ENCODE data around the gene ARHGEF12.

ARHGEF12 gene

DNA sequence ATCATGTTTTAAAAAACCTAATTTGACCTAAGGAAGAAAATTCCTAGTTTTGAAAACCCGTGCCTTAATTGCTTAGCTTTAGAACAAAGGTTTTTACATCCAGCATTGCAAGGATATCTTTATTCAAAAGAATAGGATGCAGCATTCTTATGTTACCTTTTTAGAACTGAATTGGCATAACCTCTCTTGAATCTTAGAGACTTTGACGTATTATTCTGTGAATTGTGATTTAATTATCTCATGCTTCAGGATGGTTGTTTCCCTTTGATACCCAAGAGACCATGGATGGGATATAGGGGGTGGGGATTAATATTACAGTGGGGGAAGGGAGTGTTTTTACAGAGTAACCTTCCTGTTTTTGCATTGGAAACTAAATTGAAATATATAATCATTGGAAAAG lies 49.4 kb downstream of the ARHGEF12 start:
- DNase-seq (ENCODE audit: low read depth, low spot score): no peak

DNA sequence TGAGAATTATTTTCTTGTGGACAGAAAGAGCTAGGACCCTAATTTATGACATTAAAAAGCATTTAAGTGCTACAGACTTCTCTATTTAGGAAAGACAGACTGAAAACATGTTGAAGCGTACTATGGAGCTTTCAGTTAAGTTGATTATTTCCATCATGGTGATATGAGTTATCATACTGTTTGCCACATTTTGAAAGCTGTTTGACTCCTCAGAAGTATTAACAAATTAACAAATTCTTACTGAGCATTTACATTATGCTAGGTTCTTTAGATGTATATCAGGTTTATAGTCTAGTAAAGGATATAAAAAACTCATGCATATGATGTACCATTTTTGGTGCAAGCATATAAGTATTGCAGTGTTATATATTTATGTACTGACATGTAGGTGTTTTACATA lies 50.1 kb downstream of the ARHGEF12 start:
- DNase-seq (ENCODE audit: low read depth, low spot score): no peak

- no peak for DNase-seq (ENCODE audit: low read depth, low spot score)
Measured at GRCh38 chr11:120386774-120387371, 50.7 kb downstream of the ARHGEF12 start.

GRCh38 chr11:120388261-120388660 lies 52.0 kb downstream of the ARHGEF12 start:
- no peak for DNase-seq (ENCODE audit: low read depth, low spot score)

GRCh38 chr11:120389693-120390584 lies 53.7 kb downstream of the ARHGEF12 start:
- no peak for DNase-seq (ENCODE audit: low read depth, low spot score)

DNA sequence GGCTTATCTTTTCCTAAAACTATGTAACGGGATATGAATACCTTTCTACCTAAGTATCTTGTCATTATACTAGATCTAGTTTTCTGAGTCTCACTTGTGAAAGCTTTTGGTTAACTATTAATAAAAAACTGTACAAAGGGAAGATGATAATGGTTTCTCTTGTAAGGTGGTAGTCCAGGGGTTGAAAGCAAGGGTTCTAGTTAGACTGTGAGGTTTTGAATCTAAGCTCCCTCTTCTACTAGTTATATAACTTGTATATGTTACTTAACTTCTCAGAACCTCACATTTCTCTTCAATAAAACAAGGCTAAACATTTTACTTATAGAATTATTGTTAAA lies 54.3 kb downstream of the ARHGEF12 start:
- DNase-seq (ENCODE audit: low read depth, low spot score): no peak

DNA sequence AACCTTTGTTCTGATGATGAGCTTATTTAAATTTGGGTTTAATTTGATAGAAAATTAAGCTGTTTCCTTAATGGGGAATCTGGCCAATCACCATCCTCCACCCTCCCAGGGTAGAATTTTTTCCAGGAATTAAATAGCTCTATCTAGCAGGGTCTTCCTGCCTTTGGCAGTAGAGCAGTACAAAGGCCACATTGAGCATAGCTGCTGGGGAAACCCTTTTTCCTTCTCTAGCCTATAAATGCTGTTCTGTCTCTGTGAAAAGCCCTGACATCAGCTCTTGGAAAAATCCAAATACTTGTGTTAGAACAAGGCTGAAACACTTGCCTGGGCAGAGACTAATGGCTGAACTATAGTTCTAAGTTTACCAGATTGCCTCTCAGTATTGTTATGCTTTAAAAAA lies 55.1 kb downstream of the ARHGEF12 start:
- DNase-seq (ENCODE audit: low read depth, low spot score): no peak

DNA sequence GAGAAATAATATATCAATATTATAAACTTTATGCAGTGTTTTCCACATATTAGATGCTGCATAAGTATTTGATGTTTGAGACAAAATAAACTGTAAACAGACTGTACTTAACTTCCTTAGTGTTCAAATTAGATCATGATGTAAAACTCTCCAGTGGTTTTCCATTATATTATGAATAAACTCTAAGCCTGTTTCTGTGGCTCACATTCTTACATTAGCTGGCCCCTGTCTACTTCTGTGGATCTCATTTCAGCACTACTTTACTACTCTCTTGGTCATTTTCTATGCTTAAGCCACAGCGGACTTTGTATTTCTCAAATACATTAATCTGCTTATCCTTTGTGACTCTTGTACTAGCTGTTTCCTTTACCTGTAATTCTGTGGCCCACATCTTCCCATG lies 55.6 kb downstream of the ARHGEF12 start:
- DNase-seq (ENCODE audit: low read depth, low spot score): no peak

- DNase-seq (ENCODE audit: low read depth, low spot score): no peak
Measured at GRCh38 chr11:120392314-120392713, 56.1 kb downstream of the ARHGEF12 start.

DNA sequence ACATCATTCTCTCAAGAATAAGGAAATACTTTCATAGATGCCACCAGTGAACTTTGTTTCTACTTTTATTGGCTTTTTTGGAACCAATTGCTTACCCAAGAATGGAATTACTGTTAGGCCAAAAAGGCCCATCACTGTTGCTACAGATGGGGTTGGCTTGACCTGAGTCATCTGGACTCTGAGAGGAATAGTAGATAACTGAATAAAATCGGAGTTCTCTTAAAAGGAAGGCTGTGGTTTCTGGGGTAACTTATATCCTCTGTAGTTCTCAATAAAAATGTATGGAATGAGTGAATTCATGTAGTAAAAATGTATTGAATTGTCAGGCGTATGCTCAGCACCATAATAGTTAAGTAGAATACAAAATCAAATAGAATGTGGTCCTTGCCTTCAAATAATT lies 56.6 kb downstream of the ARHGEF12 start:
- DNase-seq (ENCODE audit: low read depth, low spot score): no peak

- no peak for DNase-seq (ENCODE audit: low read depth, low spot score)
Measured at GRCh38 chr11:120394119-120394518, 57.9 kb downstream of the ARHGEF12 start.

DNA sequence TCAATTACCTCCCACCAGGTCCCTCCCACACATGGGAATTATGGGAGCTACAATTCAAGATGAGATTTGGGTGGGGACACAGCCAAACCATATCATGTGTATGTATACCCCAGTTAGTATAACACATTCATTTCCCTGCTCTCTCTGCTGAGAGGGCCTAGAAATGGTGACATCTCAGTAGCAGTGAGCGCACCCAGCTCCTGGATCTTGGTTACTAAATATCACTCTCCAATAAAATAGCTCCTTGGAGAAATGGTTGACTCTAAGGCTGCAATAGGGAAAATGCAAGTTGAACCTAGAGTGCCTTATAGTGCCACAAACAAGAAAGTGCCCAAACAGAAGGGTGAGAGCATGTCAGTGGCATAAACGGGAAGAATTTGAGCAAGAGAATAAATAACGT lies 59.6 kb downstream of the ARHGEF12 start:
- DNase-seq (ENCODE audit: low read depth, low spot score): no peak

DNA sequence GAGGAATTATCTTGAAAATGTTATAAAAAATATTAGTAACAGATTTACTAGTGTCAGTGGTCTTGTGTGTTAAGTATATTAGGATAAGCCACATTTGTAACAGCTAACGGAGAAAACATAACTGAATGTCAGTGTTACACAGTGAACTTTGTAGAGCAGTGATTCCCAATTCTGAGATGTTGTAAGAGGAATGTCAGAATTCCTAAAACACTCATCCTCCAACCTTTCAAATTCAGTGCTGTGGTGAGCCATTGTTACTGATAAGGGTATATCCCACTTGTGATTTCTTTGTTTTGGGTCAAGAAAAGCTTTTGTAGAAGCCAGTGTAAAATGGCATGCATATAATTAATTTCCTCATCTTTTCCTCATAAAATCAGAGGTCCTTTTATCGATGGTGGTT lies 61.9 kb downstream of the ARHGEF12 start:
- DNase-seq (ENCODE audit: low read depth, low spot score): no peak

DNA sequence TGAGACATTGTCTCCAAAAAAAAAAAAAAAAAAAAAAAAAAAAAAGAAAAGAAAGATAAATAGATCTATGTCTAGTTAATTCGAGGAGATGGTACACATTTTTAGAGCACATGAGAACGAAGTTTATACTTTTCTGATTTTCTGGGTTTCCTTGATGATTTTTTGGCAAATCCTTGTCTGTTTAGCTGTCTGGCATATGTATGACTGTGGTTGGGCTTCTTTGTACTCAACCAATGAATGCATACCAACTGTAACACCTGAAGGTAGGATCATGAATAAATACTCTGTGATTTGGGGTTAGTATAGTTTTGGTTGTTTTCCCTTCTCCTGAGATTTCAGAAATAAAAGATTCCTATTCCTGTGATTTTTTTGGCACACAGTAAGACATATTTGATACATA lies 63.1 kb downstream of the ARHGEF12 start:
- no peak for DNase-seq (ENCODE audit: low read depth, low spot score)

DNA sequence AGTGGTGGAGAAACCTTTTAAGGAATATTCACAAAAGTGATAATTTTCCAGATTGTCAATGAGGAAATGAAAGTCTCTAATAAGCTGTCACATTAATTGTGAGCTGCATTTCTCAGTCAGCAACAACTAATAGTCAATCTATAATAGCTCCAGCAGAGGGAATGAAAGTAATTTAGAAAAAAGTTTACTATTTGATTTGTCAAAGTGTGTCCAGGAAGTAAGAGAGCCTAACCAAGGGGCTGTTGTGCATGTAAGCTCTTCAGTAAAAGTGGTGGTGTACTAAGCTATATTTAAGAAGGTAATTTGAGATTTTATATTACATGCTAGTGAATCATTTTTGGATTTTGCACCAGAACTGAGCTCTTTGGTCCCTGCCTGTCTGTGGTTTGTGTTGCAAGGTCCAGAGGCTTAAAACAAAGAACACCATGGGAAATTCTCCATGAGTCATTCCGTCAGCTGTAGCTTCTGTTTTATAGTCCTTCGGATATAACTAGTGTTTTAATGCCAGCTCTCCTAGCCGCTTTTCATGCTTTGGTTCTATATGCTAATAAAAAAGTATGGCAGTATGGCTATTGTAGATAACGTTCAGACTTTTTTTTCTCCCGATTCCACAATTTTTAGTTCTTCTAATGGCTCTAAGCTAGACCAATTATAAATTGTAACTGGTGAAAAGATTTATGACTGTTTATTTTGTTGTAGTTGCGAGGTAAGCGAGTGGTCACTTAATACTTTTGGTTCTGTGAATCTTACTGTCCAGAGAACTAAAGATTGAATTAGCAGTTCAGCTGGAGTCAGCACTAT lies 64.6 kb downstream of the ARHGEF12 start:
- no peak for DNase-seq (ENCODE audit: low read depth, low spot score)

DNA sequence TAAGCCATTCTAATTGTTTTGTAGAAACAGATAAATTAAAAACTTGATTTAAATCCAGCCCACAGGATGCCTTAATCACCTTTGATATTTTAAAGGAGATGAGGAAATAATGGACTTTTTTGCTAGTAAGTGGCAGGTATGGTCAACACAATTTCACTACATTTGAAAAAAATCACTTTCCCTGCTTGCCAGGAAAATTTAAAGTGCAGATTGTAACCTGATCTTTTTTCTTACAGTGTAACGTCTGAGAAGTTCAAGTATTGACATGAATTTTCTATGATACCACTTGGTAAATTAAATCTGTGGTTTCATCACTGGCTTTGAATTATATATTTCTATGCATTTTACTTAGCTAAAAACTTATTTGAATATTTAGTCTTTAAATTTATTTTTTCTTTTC lies 65.3 kb downstream of the ARHGEF12 start:
- DNase-seq (ENCODE audit: low read depth, low spot score): no peak

DNA sequence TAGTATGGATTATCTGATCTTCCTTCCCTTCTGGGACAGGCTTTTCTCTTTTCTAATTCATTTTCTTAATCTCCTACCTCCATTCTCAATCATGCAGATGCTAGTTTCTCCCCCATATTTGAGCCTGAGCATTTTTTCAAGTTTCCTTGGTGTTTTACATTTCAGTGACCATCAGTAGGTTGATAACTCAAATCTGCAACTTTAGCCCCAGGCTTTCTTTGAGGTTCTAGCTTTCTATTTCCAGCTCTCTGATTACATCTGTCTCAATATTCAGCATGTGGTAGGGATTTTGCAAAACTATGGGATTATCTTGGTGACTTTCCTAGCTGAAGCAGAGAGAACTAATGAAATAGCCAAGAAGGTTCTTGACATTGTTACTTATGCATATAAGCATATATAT lies 67.8 kb downstream of the ARHGEF12 start:
- DNase-seq (ENCODE audit: low read depth, low spot score): no peak

GRCh38 chr11:120404495-120404894 lies 68.3 kb downstream of the ARHGEF12 start:
- no peak for DNase-seq (ENCODE audit: low read depth, low spot score)

- DNase-seq (ENCODE audit: low read depth, low spot score): no peak
Measured at GRCh38 chr11:120409655-120410054, 73.4 kb downstream of the ARHGEF12 start.

DNA sequence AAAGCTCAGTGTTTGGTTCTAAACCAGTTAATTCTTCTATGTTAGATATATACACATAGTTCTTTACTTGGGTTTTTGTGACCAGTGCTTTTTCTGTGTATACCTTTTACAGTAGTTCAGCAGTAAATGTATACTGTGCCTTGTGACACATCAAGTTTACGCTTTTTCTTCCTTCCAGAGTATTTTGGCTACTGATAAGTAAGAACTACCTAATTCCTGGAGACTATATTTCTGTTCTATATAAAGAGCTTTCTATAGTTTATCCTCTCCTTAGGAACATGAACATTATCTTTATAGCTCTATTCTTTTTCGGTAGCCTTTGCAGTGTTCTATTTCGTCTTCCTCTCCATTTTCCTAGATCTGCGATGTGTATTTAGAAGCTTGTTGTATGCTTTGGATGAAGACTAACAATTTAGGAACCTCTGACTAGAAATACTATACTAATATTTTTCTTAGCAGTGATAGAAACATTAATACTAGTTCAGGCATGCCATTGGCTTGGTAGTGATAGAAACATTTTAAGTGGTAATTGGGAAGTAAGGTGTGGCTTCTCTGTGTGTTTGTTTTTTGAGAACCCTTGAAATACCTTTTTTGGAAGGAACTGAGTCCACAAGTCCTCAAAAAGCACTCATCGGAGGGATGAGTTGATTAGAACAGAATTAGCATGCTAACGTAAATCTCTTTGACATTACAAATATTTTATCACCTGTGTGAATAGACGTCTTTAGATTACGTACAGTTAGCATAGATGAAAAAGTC lies 74.6 kb downstream of the ARHGEF12 start:
- DNase-seq (ENCODE audit: low read depth, low spot score): no peak

DNA sequence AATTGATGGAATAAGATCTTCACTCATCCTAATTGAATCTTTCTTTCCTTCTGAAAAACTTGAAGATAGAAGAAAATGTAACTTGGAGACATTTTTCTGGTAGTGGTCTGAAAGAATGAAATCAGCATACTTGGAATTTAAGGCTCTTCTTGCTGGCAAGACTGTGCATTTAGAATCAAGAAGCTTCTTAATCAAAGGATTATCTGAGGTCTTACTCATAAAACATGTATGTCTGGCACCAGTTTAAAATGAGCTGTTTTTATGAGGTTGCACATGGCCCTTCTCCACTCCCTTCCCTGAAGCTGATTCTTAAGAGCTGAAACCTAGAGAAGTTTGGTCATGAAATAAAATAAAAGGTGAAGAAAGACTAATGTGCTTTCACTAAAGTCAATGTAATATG lies 77.3 kb downstream of the ARHGEF12 start:
- DNase-seq (ENCODE audit: low read depth, low spot score): no peak

GRCh38 chr11:120420572-120420971 lies 84.4 kb downstream of the ARHGEF12 start:
- no peak for DNase-seq (ENCODE audit: low read depth, low spot score)

Measured in activated CD4-positive, CD25-positive, alpha-beta regulatory T cell treated with anti-CD3 and anti-CD28 coated beads, Interleukin-2, amount 50 U/mL, for 16 hours (primary cell).